Fibroblast of skin of scalp (primary cell): ENCODE results near the gene C3.

Experiments used
- DNase-seq: peaks from one replicate; pipeline ENCODE4 v3.0.0-alpha.2; 2013

The C3 gene

GRCh38 chr19:6730153-6730804, 9.8 kb upstream of the C3 start:
- no peak for DNase-seq

GRCh38 chr19:6729573-6730152, 9.2 kb upstream of the C3 start:
- no peak for DNase-seq

GRCh38 chr19:6728346-6728745, 7.9 kb upstream of the C3 start:
- DNase-seq = no peak

DNA sequence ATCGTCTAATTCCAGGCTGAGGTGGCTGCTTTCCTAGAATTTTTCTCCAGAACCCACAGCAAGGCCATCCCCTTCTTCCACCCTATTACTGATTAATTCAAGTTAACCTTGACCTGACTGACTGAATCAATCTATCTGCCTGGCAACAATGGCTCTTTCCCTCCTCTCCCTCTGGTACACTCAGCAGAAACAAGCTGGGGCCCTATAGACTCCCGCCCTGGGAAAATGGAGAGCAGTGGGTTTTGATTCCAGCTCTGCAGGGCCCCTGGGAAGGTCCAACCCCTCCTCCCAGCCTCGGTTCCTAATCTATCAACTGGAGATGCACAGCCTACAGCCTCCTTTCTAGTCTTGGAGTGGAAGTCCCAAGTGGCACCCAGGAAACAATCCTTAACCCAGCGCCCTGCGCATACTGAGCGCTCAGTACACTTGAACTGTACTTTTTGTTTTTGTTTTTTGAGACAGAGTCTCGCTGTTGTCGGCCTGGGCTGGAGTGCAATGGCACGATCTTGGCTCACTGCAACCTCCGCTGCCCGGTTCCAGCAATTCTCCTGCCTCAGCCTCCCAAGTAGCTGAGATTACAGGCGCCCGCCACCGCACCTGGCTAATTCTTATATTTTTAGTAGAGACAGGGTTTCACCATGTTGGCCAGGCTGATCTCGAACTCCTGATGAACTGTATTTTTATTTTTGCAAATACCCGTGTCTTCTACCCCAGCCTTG, 5.2 kb upstream of the C3 start:
- no peak for DNase-seq

DNA sequence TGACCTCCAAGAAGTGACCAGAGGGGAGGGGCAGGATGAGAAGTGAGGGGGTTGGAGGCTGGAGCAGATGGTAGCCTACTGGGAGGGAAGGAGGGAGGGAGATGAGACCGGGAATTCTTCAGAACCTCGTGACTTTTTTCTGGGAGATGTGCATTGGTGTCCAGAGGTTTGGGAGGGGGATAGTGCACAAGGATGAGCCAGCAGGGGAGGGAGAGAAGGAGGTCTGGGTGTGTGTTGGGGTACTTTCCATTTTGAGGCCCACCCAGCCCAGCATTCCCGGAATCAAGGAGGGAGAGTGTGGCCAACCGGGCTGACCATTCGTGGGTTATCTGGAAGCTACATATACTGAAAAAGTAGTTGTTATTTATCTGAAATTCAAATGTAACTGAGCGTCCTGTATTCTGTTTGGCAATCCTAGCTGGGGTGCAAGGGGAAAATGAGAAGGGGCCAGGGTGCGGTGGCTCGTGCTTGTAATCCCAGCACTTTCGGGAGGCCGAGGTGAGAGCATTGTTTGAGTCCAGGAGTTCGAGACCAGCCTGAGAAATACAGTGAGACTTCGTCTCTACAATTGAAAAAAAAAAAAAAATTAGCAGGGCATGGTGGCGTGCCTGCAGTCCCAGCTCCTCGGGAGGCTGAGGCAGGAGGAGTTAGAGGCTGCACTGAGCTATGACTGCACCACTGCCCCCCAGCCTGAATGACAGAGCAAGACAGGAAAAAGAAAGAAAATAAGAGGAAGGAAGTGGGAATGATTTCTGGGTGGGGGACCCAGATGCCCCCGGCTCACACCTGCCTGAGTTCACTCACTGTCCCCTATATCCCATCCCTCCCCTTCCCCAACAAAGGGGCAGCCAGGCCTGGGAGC, 4.4 kb upstream of the C3 start:
- no peak for DNase-seq

DNA sequence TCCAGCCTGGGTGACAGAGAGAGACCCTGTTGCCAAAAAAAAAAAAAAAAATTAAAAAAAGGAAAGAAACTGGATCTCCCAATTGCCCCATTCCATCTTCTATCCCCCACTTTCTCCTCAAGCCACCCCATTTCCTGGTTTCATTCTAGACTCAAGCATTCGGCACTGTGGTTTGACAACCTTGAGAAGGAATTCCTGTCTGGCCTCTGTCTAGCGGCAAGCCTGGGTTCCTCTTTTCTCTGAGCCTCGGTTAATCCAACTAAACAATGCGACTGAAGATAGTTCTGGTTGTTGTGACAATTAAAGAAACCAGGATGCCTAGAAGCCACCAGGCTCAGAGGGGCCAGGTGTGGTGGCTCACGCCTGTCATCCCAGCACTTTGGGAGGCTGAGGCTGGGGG, 3.3 kb upstream of the C3 start:
- DNase-seq = no peak

- DNase-seq = no peak
Measured at GRCh38 chr19:6723108-6723618, 2.7 kb upstream of the C3 start.

DNA sequence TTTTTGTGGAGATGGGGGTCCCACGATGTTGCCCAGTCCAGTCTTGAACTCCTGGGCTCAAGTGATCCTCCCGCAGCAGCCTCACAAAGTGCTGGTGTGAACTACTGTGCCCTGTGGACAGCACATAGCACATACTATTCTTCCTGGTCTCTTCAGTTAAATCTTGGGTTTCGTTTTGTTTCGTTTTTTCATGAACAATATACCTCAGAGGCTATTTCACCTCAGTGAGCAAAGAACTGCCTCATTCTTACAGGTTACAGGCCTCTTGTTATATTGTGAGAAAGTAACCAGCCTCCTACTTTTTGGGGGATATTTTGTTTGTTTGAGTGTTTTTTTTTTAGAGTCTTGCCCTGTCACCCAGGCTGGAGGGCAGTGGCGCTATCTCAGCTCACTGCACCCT, 1.3 kb upstream of the C3 start:
- DNase-seq = no peak

GRCh38 chr19:6721138-6721474, 656 bp upstream of the C3 start:
- DNase-seq = no peak

GRCh38 chr19:6719992-6720368, 470 bp downstream of the C3 start:
- no peak for DNase-seq

GRCh38 chr19:6719540-6719861, 949 bp downstream of the C3 start:
- DNase-seq = no peak

GRCh38 chr19:6718741-6719539, 1.5 kb downstream of the C3 start:
- DNase-seq = no peak

DNA sequence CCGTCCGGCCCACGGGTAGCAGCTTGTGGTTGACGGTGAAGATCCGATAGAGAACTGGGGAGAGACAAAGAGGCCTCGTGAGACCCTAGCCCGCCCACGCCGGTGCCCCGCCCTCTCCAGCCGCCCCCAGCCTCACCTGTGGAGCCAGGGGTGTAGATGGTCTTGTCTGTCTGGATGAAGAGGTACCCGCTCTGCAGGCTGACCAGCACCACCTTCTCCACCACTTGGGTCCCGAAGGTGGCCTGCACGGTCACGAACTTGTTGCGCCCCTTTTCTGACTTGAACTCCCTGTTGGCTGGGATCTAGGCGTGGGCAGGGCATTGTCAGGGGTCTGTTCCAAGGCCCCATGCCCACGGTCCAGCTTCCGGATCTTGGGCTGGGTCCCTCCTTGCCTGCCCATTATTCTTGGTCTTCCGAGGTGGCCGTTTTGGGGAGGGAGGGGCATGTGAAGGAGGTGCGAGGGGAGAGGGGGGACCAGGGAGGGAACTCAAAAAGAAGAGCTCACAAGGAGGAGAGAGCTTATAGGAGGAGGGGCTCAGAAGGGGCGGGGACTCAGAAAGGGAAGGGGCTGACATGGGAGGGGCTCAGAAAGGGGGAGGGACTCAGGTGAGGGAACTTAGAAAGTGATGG, 2.2 kb downstream of the C3 start:
- DNase-seq = no peak

GRCh38 chr19:6717441-6717971, 2.9 kb downstream of the C3 start:
- no peak for DNase-seq

GRCh38 chr19:6717036-6717435, 3.4 kb downstream of the C3 start:
- DNase-seq = no peak

DNA sequence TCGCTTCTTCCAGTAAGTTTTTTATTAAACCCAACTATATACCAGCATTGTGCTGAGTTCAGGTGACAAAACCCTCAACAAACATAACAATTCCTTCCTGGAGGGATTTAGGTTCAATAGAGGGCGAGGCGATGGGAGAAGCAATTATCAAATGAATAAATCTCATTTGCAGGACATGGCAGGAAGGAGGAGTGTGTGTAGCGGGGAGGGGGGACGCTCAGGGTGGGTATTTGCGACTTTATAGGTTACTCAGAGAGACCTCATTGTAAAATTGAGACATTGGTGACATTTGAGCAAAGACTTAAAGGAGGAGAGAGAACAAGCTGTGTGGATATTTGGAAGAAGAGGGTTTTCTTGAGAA, 3.9 kb downstream of the C3 start:
- DNase-seq = no peak

GRCh38 chr19:6714749-6715555, 5.5 kb downstream of the C3 start:
- no peak for DNase-seq

GRCh38 chr19:6713773-6714692, 6.4 kb downstream of the C3 start:
- DNase-seq = no peak
